Testis (tissue), 2 donors: ENCODE results near the gene CNTFR.

Experiments
- POLR2A ChIP-seq: fragments of 450-650 bp; IDR thresholded peaks from one replicate; pipeline ENCODE4 v1.6.1; 2017; ENCODE audit warnings: antibody characterized with exemption, mild to moderate bottlenecking, moderate library complexity
- TF ChIP-seq, protein P1 (sequence below), 3 experiments: fragments of 450-650 bp in 2 of 3; fragments of 200-600 bp in 1 of 3; sonication (generic) in 1 of 3; IDR thresholded peaks; one replicate each; pipeline ENCODE4 v1.5.1; 2016 to 2019; ENCODE audit warnings: antibody characterized with exemption in 3 of 3, mild to moderate bottlenecking in 2 of 3, moderate library complexity in 1 of 3

DNA sequence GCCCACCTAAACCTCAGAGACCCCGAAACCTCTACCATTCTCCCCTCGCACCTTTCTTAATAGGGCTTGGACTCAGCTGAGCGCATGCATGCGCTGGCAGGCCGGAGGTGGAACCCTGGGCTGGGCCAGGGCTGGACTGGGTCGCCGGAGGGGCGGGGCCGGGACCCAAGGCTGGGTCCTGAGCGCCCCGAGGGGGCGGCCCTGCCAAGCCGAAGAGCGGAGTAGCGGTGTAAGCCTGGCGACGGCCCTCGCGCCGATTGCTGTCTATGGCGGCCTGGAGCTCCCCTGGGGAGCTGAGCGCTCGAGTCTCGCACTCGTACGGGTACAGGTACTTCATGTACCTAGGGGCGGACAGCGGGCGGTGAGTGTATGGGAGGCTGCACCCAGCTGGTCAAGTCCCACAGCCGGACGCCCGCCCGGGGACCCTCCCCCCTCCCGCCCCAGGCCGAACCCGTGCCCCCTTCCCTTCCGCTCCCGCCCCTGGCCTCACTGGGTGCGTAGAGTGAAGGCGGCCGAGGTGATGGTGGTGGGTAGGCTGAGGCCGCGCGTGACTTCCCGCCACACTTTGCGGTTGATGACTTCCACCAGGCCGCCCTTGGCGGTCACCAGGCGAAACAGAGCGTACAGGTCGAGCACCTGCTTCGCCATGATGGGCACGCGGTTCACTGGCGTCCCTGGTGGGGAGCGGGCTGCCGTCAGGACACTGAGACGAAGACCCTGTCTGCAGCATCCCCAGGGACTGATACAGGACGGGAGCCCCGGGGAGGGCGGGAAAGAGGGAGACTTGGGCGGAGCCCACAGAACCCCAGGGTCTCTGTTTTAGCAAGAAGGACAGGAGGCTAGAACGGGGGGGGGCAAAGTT lies 34.1 kb upstream of the CNTFR start:
- TF ChIP-seq, protein P1, sequence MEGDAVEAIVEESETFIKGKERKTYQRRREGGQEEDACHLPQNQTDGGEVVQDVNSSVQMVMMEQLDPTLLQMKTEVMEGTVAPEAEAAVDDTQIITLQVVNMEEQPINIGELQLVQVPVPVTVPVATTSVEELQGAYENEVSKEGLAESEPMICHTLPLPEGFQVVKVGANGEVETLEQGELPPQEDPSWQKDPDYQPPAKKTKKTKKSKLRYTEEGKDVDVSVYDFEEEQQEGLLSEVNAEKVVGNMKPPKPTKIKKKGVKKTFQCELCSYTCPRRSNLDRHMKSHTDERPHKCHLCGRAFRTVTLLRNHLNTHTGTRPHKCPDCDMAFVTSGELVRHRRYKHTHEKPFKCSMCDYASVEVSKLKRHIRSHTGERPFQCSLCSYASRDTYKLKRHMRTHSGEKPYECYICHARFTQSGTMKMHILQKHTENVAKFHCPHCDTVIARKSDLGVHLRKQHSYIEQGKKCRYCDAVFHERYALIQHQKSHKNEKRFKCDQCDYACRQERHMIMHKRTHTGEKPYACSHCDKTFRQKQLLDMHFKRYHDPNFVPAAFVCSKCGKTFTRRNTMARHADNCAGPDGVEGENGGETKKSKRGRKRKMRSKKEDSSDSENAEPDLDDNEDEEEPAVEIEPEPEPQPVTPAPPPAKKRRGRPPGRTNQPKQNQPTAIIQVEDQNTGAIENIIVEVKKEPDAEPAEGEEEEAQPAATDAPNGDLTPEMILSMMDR (IDR thresholded peaks at IDR 0.05) = no peak
- no peak for TF ChIP-seq POLR2A
